Camera-type eye (tissue), 1 donor: ENCODE results near the gene SATB2. TPM values are rescaled to one million over a fixed set of nuclear protein-coding genes. Genes with fewer than 3 reads are reported as not detected.

Source experiments
- total RNA-seq: library from RNA; depleted of rRNA; stranded (reverse); fragments of >200 nt; gene quantifications from one replicate; pipeline ENCODE4 v1.2.3, GENCODE V29; 2014

SATB2 gene
- 6.6 TPM for total RNA-seq

GRCh38 chr2:199457147-199458008, at the start of gene SATB2:
Gene SATB2, minus strand, starts transcription at chr2:199457939. Its CDS starts 1,902 bp downstream, at chr2:199456037.

